Activated CD8-positive, alpha-beta memory T cell treated with anti-CD3 and anti-CD28 coated beads for 36 hours (primary cell): ENCODE data around the gene TMEM132A. TPM values are rescaled to one million over a fixed set of nuclear protein-coding genes. Genes with fewer than 3 reads are reported as not detected.

Experiments used
- CTCF ChIA-PET: fragments of 350-600 bp; sonication (Branson Sonifier 250); formaldehyde crosslinking; loops from one replicate; lab custom pipeline; 2021; ENCODE audit warnings: antibody characterized with exemption; lab: Charles Lee
- POLR2A ChIA-PET: fragments of 350-600 bp; sonication (Branson Sonifier 250); formaldehyde crosslinking; loops from one replicate; lab custom pipeline; 2021; ENCODE audit warnings: antibody characterized with exemption; lab: Charles Lee
- total RNA-seq, 2 experiments: library from RNA; stranded (reverse); gene quantifications; one replicate each; pipeline ENCODE4 v1.2.3, GENCODE V29; 2021

Gene TMEM132A
- total RNA-seq, 2 experiments from 2014 or later: 0.99 to 1.1 TPM

- POLR2A ChIA-PET: no interaction called here
- CTCF ChIA-PET: no interaction called here
Observed at GRCh38 chr11:60916669-60917206, 7.5 kb upstream of the TMEM132A start.

GRCh38 chr11:60917267-60917666 lies 7.0 kb upstream of the TMEM132A start:
- ChIA-PET CTCF (interaction anchor here (1.4 kb wide), 1 partner anchor 52 kb away, joined by 4 read pairs; no protein-coding TSS in a partner anchor), POLR2A (no interaction called here)

- CTCF ChIA-PET: interaction anchor here (1.0 to 1.4 kb wide), 2 partner anchors 50 to 183 kb away, joined by 3 to 4 read pairs; partner anchors contain the start of gene CD5
- POLR2A ChIA-PET: no interaction called here
Observed at GRCh38 chr11:60918251-60918938, 5.9 kb upstream of the TMEM132A start.

GRCh38 chr11:60918939-60919265 lies 5.4 kb upstream of the TMEM132A start:
- POLR2A ChIA-PET: no interaction called here
- CTCF ChIA-PET: interaction anchor here (1.0 kb wide), 1 partner anchor 183 kb away, joined by 3 read pairs; the partner anchor contains the start of gene CD5

- ChIA-PET CTCF (interaction anchor here (1.0 to 1.7 kb wide), 3 partner anchors 9 to 183 kb away, joined by 3 read pairs; partner anchors contain the start of gene CD5), POLR2A (no interaction called here)
Observed at GRCh38 chr11:60919320-60919719, 4.9 kb upstream of the TMEM132A start.

GRCh38 chr11:60919956-60920355 lies 4.3 kb upstream of the TMEM132A start:
- CTCF ChIA-PET: interaction anchor here (1.1 to 1.7 kb wide), 3 partner anchors 9 to 50 kb away, joined by 3 read pairs; no protein-coding TSS in a partner anchor
- POLR2A ChIA-PET: no interaction called here

- CTCF ChIA-PET: no interaction called here
Observed at GRCh38 chr11:60921259-60921658, 3.0 kb upstream of the TMEM132A start.

GRCh38 chr11:60921777-60922335 lies 2.4 kb upstream of the TMEM132A start:
- CTCF ChIA-PET: no interaction called here
- POLR2A ChIA-PET: no interaction called here

More at GRCh38 chr11:60921259-60921658, 3.0 kb upstream of the TMEM132A start:
- POLR2A ChIA-PET: no interaction called here

GRCh38 chr11:60922906-60923305 lies 1.4 kb upstream of the TMEM132A start:
- ChIA-PET POLR2A (no interaction called here), CTCF (no interaction called here)

- POLR2A ChIA-PET: interaction anchor here (1.3 kb wide), 1 partner anchor 8 kb away, joined by 6 read pairs; no protein-coding TSS in a partner anchor
Observed at GRCh38 chr11:60923326-60923725, 934 bp upstream of the TMEM132A start.

GRCh38 chr11:60923800-60924109 lies 505 bp upstream of the TMEM132A start:
- ChIA-PET CTCF (interaction anchor here (1.1 kb wide), 2 partner anchors 8 to 264 kb away, joined by 3 to 6 read pairs; no protein-coding TSS in a partner anchor), POLR2A (interaction anchor here (1.3 kb wide), 1 partner anchor 8 kb away, joined by 6 read pairs; no protein-coding TSS in a partner anchor)

More at GRCh38 chr11:60923326-60923725, 934 bp upstream of the TMEM132A start:
- CTCF ChIA-PET: interaction anchor here (1.1 kb wide), 2 partner anchors 8 to 264 kb away, joined by 3 to 6 read pairs; no protein-coding TSS in a partner anchor

GRCh38 chr11:60924906-60925853 lies 920 bp downstream of the TMEM132A start:
- POLR2A ChIA-PET: interaction anchor here (0.6 kb wide), 2 partner anchors 112 to 119 kb away, joined by 4 to 5 read pairs; no protein-coding TSS in a partner anchor
- CTCF ChIA-PET: no interaction called here

GRCh38 chr11:60925868-60926267 lies 1.6 kb downstream of the TMEM132A start:
- ChIA-PET POLR2A (interaction anchor here (0.6 kb wide), 2 partner anchors 112 to 119 kb away, joined by 4 to 5 read pairs; no protein-coding TSS in a partner anchor), CTCF (no interaction called here)

GRCh38 chr11:60926500-60926899 lies 2.2 kb downstream of the TMEM132A start:
- CTCF ChIA-PET: no interaction called here

GRCh38 chr11:60927061-60927592 lies 2.9 kb downstream of the TMEM132A start:
- POLR2A ChIA-PET: interaction anchor here (1.1 kb wide), 1 partner anchor 12 kb away, joined by 3 read pairs; no protein-coding TSS in a partner anchor
- CTCF ChIA-PET: interaction anchor here (1.9 kb wide), 1 partner anchor 12 kb away, joined by 4 read pairs; no protein-coding TSS in a partner anchor

More at GRCh38 chr11:60926500-60926899, 2.2 kb downstream of the TMEM132A start:
- POLR2A ChIA-PET: no interaction called here

GRCh38 chr11:60927600-60927999 lies 3.3 kb downstream of the TMEM132A start:
- ChIA-PET POLR2A (interaction anchor here (1.1 kb wide), 1 partner anchor 12 kb away, joined by 3 read pairs; no protein-coding TSS in a partner anchor), CTCF (interaction anchor here (1.9 kb wide), 1 partner anchor 12 kb away, joined by 4 read pairs; no protein-coding TSS in a partner anchor)

- POLR2A ChIA-PET: no interaction called here
- CTCF ChIA-PET: interaction anchor here (0.9 to 1.9 kb wide), 2 partner anchors 9 to 11 kb away, joined by 3 to 4 read pairs; no protein-coding TSS in a partner anchor
Observed at GRCh38 chr11:60928563-60929001, 4.3 kb downstream of the TMEM132A start.

GRCh38 chr11:60929764-60930163 lies 5.5 kb downstream of the TMEM132A start:
- CTCF ChIA-PET: no interaction called here
- POLR2A ChIA-PET: no interaction called here
